GM18499 (cell line): ENCODE data around the gene LDLRAD4.

ENCODE experiments used
- ATAC-seq: cut with Tn5 transposase; IDR thresholded peaks from one replicate; pipeline ENCODE4 v1.9.1; 2021; ENCODE audit warnings: moderate number of reproducible peaks; ENCODE audit not compliant: insufficient read depth, unreplicated experiment

LDLRAD4 gene

DNA sequence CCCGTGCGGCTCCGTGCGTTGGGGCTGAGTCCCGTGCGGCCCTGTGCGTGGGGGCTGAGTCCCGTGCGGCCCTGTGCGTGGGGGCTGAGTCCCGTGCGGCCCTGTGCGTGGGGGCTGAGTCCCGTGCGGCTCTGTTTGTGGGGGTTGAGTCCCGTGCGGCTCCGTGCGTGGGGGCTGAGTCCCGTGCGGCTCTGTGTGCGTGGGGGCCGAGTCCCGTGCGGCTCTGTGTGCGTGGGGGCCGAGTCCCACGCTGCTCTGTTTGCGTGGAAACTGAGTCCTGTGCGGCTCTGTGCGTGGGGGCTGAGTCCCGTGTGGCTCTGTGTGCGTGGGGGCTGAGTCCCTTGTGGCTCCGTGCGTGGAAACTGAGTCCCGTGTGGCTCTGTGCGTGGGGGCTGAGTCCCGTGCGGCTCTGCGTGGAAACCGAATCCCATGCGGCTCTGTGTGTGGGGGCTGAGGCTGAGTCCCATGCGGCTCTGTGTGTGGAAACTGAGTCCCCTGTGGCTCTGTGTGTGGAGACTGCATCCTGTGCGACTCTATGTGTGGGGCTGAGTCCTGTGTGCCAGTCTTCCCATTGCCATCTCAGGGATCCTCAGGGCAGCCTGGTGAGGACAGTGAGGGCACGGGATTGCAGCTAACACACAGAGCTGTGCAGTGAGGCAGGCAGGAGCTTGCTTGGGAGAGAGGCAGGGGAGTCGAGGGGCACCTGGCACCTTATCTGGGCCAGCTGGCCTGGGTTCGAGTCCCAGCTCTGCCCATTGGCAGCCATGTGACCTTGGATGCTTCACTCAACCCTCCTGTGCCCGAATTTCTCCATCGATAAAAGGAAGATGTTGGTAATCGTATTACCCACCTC, 44.5 kb downstream of the LDLRAD4 start:
- ATAC-seq = no peak

DNA sequence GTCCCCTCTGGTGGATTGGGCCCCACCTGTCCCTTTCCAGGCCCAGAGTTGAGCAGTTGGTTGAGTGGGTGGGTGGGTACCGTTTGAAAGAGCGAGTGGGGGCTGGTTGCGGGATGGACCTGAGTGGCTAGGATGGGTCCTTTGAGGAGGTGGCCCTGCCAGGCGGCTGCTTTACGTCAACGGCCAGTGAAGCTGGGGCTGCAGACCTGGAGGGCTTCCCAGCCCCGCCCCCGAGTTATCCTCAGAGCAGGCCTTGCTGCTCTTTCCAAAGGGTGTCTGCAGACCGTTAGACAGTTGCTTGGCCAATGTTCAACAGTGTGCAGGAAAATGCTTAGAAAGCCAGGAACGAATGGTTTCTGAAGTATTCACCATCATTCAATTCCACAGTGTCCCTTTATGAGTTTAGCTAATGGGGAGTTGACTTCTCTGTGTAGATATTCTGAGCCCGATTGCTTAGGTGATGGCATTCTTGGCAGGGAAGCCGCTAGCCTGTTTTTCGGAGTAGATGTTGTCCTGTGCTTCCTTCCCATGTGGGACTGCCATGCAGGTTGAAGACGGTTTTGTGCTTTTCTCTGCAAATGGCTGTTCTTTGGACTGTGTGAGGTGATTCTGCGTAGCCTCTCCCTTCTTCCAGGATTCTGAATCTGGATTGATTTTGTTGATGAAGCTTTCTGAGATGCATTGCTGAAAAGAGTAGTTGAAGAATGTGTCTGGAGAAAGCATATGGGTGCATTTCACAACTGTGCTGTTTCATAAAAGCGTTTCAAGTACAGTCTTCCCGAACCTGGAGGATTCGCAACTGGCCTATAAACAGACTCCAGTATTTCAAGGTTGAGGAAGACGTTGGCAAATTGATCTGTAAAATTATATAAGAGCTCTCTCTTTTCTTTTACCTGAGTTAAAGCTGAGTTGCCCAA, 45.8 kb downstream of the LDLRAD4 start:
- no peak for ATAC-seq

DNA sequence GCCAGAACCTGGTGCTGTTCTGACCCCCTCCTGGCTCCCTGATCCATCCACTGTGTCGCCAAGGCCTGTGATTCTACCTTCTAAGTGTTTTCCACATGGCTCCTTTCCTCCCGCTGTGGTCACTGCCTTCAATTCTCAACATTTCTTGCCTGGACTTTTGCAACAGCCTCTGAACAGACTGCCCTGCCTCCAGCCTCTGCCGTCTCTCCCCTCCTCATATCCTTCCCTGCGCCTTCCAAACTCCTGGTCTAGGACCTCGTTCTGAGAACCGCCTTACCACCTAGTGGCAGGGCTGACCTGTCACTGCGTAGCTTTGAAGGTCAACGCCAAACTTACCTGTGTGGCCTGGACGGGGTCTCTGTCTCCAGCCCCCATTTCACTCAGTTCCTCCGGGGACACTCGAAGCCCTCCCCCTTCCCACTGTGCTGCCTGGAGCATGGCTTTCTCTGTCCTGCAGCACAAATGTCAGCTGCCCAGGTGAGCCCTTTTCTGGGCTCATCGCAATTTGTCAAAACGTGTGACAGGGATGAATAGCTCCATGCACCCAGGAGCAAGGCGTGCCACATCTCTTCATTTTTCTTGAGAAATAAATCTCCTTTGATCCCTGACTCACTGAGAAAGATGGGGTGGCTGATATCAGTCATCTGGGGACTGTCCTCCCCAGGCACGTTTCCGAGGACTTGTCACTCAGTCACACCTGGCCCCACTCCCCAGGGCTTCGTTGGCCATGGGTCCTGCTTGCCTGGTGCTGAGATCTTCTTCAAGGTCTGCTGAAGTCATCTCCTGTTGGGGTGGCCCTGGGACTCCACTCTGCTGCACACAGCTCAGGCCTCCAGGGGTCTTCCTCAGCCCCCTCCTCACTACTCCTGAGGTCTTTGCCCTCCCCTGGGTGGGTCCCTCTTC, 46.7 kb downstream of the LDLRAD4 start:
- ATAC-seq = no peak

DNA sequence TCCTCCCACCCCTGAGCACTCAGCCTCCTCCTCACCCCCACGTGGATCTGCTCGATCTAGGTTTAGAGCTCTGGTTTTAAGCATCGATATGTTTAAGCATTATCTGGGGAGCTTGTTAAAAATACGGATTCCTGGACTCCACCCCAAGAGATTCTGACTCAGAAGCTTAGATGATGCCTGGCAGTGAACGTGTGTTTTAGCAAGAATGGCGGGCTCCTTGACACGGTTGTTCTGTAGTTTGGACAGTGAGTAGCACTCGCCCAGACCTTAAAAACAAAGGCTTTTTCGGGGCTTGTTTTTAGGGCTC, 47.3 kb downstream of the LDLRAD4 start:
- no peak for ATAC-seq

DNA sequence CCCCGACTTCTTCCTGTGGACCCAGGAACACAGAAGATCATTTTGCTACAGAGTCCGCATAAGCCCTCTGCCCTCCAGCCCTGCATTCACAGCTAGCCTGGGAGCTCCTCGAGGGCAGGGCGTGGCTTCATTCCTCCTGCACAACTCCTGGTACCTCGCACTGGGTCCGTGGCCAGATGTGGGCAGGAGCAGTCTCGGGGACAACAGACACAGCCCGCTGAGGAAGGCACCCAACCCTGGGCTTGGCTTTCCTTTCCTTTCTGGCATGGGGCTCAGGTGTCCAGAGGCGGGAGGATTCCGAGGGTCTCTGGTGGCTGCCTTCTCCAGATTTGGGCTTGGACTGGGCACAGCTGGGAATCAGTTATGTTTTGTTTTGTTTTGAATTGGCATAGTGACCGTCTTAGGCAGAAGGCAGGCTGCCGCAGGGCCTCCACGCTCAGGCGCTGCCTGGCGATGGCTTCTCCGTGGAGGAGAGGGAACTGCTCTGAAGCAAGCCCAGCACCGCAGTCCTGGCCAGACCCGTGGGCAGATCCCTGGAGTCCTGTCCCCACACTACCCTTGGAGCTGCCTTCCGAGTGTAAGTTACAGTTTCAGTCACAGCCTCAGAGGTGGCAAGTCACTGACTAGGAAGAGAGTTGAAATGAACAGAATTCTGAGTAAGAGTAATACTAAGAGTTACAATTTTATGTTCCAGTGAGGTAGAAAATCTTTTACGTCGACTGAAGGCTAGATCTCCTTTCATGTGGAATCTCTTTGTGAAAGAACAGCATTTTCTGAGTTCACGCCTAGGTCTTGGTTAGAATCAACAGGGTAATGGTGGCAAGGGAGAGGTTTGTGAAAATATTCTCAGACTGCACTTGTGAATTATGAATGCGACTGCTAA, 47.9 kb downstream of the LDLRAD4 start:
- no peak for ATAC-seq

DNA sequence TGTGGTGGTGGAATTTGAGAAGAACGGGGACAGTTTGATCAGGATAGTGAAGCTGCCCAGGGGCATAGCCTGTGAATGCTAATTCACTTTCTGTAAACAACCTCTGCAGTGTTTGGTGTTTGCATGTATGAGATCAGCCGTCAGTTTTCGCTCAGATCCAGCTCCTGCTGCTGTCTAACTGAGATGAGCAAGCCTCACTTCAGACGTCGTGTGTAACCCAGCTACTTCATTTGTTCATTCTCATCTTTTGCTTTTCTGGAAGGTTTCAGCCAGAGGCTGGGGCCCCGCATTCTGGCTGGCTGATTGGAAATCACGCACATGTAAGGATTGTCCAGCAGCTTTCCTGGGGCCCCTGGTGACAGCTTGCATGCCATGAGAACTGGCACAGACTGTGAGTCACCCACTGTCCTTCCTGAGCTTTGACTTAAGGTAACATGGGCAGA, 48.9 kb downstream of the LDLRAD4 start:
- ATAC-seq = no peak

DNA sequence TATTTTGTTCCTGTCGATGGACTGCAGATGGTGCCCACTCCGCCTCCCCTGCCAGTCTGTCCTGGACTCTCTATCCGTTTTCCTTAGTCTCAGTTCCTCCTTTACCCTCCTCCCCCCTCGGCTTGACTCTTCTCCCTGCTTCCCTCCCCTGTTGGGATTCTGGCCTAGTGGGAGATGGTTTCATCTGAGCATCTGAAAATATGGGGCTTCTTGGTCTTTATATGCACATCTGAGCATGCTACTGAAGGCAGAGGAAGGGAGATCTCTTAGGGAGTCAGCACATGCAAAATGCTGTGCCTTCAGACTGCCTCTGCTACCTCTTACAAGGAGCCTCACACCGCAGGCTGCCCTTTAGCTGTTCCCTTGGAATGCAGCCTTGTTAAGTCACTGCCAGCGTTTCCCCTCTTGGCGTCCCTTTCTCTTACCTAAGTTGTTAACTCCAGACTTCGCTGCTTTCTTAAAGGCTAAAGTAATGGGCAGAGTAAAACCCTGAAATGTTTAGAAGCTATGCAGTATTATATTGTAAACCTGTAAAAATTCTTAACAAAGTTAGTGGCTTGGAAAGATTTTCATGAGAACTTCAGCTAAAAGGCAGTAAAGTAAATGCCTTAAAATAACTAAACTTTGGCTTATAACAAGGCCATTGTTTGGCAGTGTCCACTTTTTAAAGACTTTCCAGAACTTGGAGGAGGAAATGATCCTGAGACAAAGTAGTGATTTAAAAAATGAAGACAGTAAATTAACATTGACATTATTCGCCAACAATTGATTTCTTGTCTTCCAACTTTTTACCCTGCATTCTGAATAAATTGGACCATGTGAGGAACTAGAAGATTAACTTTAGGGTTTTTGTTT, 49.8 kb downstream of the LDLRAD4 start:
- ATAC-seq = no peak

DNA sequence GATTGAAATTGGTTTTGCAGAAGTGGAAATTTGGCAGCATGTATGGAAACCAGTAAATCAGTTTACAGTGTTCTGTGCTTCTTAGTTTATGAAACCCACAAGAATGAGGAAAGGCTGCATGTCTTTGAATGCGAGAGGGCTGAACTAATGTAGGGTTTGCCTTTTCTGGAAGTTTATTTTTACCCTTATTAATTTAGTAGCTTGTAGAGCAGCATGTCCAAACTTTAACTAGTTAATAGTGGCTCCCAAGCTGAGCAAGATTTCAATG, 50.4 kb downstream of the LDLRAD4 start:
- ATAC-seq = no peak

DNA sequence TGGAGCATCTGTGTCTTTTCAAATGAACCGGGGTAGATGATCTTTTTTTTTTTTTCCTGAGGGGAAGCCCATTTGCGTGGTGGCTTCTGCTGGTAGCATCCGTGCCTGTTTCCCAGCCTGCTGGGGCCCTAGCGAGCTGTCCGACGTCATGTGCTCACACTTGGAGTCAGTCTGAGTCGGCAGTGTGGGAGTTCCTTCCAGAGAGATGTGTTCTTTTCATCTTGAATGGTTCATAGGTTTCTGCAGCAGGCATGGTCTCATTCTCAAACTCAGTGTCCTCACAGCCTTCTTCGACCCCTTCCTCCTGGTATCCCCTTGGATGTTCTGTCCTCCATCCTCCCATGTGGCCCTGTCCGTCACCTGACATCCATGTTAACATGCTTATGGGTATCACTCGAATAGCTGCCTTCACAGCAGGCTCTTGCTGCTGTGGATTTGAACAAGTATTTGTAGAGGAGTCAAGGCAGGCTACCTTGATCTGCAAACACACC, 51.0 kb downstream of the LDLRAD4 start:
- no peak for ATAC-seq

DNA sequence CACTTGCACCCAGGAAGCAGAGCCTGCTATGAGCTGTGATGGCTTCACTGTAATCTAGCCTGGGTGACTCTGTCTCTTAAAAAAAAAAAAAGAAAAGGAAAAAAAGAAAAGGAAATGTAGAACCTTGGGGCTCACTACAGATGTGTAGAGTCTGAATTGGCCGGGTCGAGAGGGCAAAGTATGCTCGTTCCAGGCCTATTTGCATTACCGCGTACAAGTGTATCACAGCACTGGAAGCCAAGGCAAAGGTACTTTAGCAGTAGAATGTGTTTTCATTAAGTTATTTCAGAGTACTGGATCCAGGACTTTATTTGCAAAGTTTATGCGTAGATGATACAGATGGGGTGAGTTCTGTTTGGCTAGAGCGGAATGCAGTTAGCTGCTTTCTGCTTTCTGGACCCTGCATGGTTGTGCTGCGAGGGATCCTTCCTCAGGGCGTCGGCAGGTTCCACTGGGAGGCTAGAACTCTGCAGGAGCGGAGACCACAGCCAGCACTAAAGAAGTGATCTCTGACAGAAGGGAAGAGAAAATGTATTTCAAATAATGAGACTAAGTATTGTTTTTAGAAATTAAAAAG, 51.8 kb downstream of the LDLRAD4 start:
- no peak for ATAC-seq

DNA sequence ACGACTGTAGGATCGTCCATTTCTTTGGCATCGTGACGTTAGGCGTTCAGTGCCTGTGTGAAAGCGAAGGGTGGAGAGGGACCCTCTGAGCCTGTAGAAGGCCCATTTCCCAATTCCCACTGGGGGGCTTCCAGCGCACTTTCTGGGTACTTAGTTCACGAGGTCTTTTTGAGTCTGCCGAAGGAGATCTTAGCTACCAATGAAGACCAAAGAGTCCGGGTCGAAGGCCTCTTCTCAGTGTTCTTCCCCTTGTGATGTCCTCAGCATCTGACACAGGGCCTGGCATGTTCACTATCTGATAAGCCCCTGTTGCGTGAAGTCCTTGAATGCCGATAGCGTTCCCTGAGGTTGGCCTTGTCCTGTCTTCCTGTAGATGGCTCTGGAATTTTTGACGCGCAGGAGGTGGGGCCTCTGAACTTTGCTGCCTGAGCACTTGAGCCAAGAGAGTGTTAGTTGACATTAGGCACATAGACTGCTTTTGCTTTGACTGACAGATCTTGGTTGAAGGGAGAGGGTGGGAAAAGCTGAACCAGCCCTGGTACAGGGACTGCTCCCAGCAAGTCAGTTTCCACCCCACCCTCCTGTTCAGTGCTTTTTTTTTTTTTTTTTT, 52.8 kb downstream of the LDLRAD4 start:
- no peak for ATAC-seq

DNA sequence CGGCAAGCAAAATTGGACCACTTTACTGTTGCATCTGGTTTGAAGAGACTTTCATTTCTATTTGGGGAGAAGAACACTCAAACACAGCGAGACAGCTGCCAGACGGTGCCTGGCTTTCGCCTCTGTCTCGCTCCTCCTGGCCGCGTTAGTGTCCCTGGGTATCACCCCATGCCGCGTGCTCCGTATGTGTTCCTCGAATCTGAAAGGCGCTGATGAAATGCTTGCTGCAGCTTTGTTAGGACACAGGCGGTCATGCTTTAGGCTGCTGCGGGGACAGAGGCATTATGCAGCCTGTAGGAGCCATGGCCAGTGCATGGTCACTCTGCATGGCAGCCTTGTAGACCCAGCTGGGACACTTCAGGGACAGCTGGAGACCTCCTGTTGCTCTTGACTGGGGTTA, 53.9 kb downstream of the LDLRAD4 start:
- ATAC-seq = no peak

DNA sequence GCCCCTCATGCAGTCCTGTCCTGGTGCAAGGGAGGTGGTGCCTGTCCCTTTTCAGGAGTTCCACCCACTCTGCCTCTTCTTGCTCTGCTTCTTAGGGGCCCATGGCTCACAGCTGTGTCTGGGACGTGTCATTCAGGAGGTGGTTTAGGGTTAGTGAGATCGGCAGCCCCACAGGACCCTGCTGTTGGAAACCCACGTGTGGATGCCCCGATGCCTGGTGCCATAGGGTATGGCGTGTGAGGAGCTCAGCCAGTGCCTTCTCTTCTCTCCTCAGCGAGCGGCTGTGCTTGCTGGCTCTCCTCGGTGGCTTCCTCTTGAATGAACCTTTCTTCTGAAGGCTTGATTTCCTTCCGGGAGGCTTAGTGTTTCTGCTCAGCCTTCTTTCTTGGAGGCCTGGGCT, 55.2 kb downstream of the LDLRAD4 start:
- ATAC-seq = no peak

DNA sequence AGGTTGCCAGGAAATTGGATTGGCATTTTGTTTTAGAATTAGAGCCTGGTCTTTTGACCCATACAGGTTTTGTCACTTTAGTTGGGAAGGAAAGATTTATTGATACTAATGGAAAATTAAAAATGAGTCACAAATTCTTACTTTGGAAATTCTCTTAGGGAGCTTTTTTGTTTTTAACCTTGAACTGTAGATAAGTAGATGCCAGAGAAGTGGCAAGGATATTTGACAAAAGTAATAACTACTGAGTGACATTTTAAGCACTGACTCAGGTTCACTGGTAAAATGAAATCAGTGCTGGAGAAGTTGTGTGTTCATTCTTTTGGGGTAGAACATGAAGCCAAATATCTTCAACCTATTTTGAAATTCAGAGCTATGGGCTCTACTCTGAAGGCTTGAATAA, 56.5 kb downstream of the LDLRAD4 start:
- no peak for ATAC-seq

DNA sequence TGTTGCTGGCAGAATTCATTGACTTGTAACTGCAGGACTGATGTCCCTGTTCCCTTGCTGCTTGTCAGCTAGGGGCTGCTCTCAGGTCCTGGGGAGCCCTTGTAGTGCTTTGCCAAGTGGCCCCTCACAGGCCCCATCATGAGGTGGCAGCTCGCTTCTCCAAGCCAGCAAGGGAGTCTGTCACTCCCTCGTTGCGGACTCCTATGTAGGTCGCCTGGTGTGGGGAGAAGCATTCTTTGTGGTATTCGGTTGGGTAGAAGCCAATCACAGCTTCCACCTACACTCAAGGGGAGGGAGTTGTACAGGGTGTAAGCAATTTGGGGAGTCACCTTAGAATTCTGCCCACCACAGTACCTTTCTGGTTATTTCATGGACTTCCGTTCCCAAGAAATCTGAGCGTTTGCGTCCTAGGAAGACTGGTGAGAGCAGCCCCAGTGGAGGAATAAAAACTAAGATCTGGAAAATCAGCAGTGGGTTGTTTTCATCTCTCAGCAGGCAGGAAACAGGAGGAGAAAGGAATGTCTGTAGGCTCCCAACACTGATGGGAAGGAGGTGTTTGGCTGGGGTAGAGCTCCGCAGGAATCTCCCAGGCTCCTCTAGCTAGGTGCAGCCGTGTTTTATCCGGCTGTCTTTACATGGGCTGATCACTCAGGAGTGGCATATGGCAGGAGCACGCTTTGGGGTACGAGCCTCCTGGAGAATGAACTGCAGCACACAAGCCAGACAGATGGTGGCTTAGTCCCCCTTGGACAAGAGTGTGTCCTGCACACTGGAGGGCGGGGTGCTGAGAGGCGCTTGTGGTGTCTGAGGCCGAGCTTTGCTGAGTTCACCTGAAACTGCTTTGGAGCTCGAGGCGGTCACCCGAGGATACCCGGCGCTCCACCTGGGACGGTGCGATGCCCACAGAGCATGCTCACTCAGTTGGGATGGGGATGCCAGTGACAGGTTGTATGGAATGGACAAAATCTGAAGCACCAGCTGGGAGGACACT, 58.3 kb downstream of the LDLRAD4 start:
- no peak for ATAC-seq

DNA sequence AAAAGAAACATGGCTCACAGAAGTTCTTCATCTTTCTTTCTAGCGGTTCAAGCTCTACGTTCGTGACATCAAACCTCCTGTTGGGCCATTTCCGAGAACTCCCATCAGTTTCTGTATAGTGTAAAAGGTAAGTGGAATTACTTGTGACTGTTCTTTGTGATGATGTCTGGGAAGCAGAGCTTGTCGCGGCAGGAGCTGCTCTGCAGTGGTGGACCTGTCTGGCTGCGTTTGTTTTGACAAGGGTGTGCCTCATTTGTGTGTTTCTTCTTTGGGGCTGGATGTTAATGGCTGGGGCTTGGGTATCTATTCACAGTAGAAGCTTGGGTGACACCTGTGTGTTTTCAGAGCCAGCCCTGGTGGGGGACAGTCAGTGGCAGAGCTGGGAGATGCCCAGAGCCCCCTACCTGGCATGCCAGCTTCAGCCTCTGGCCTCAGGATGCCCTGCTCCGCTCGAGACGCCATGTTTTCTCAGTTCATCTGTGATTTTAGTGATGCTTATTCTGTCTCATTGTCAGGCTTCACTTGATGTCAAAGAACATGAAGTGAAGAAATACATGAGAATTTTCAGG, 59.6 kb downstream of the LDLRAD4 start:
- no peak for ATAC-seq
